Sigmoid colon (tissue), 7 donors: ENCODE data around the gene NLGN4Y. TPM values are rescaled to one million over a fixed set of nuclear protein-coding genes. Genes with fewer than 3 reads are reported as not detected.

ENCODE experiments used
- DNase-seq: peaks from one replicate; pipeline ENCODE4 v3.0.0-alpha.2; 2019
- H3K27ac ChIP-seq, 4 donors: fragments of 200-600 bp; sonication (generic); one replicate each; pipeline ENCODE4 v1.5.1; 2016 to 2019; ENCODE audit warnings: mild to moderate bottlenecking in 1 of 4
- H3K27me3 ChIP-seq, 3 donors: fragments of 200-600 bp; sonication (generic); one replicate each; pipeline ENCODE4 v1.5.1; 2019; ENCODE audit warnings: mild to moderate bottlenecking in 1 of 3
- H3K36me3 ChIP-seq, 4 donors: fragments of 200-600 bp; sonication (generic); one replicate each; pipeline ENCODE4 v1.5.1; 2016 to 2019
- H3K4me1 ChIP-seq, 4 donors: fragments of 200-600 bp; sonication (generic); one replicate each; pipeline ENCODE4 v1.5.1; 2017 to 2019
- H3K4me3 ChIP-seq, 4 donors: fragments of 200-600 bp; sonication (generic); one replicate each; pipeline ENCODE4 v1.5.1; 2017 to 2019; ENCODE audit warnings: mild to moderate bottlenecking in 2 of 4, moderate library complexity in 1 of 4
- H3K9me3 ChIP-seq, 4 donors: fragments of 200-600 bp in 3 of 4; sonication (generic) in 3 of 4; one replicate each; pipeline versions ENCODE4 v1.5.1 to v1.6.1; 2013 to 2019
- CTCF ChIP-seq, 4 experiments: fragments of 450-650 bp in 3 of 4; fragments of 200-600 bp in 1 of 4; IDR thresholded peaks; one replicate each; pipeline ENCODE4 v1.5.1; 2016 to 2019; ENCODE audit warnings: antibody characterized with exemption in 4 of 4, mild to moderate bottlenecking in 3 of 4, moderate library complexity in 2 of 4
- EP300 ChIP-seq, 4 donors: sonication (generic); formaldehyde crosslinking; IDR thresholded peaks; one replicate each; pipeline ENCODE4 v1.6.1; 2017; ENCODE audit warnings: antibody characterized with exemption in 4 of 4
- POLR2A ChIP-seq, 2 donors: fragments of 450-650 bp; IDR thresholded peaks; one replicate each; pipeline ENCODE4 v1.6.1; 2016; ENCODE audit warnings: antibody characterized with exemption in 2 of 2, mild to moderate bottlenecking in 2 of 2, moderate library complexity in 2 of 2
- POLR2AphosphoS5 ChIP-seq, 4 donors: sonication (generic); formaldehyde crosslinking; IDR thresholded peaks; one replicate each; pipeline ENCODE4 v1.6.1; 2017; ENCODE audit warnings: antibody characterized with exemption in 4 of 4
- WGBS, 2 donors: extraction: QIAGEN DNeasy Blood & Tissue Kit; methylation state at CpG; one replicate each; pipeline ENCODE4 v1.1.7; 2013; 5-methylcytosine and 5-hydroxymethylcytosine counted together
- intact Hi-C: fragments of 100-400 bp; cut with DNase I; formaldehyde crosslinking; loops from one replicate; pipeline ENCODE4 v1.15.1; 2023
- polyA plus RNA-seq, 3 donors: library from polyadenylated mRNA; stranded (reverse); fragments of 200-250 nt; gene quantifications; one replicate each; pipeline ENCODE4 v1.2.3, GENCODE V29; 2013
- total RNA-seq, 4 donors: library from RNA; depleted of rRNA; stranded (reverse); fragments of >200 nt; gene quantifications; one replicate each; pipeline ENCODE4 v1.1.0, GENCODE V29; 2016
- donor health status: healthy with polysubstance abuse.
- donor health status: Bipolar disorder and iron deficiency.
- donor health status: healthy.

Gene NLGN4Y
- total and polyA plus RNA-seq, 7 donors, result under 0.01 to 46.8 (median 11.0) TPM; not detected in 3

GRCh38 chrY:14528361-14528760 is 4.0 kb downstream of the NLGN4Y start:
- WGBS, 2 donors, result 82% methylated on average over 7 of the region's 7 CpGs
- TF ChIP-seq CTCF (IDR thresholded peaks at IDR 0.05) (no peak), EP300 (IDR thresholded peaks at IDR 0.05) (no peak), POLR2A (IDR thresholded peaks at IDR 0.05) (no peak), POLR2AphosphoS5 (IDR thresholded peaks at IDR 0.05) (no peak)
- intact Hi-C loops, result no loop called here

DNA sequence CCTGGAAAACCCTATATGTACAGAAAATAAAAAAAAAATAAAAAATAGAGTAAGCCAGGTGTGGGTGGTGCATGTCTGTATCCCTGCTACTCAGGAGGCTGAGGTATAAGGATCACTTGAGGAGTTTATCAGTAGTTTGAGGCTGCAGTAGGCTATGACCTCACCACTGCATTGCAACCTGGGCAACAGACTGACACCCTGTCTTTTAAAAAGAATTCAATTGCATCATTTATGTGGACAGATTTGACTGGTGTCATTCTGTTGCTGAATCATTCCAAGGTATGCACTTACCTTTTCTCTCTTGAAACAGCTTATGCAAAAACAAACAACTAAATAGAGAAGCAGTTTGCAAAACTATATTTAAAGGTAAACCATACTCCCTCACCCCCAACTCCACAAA is 12.4 kb downstream of the NLGN4Y start:
- no peak overlapping the region for H3K27ac ChIP-seq
- H3K4me3 ChIP-seq, result no peak overlapping the region
- no peaks in the 10 kb centered on the region for H3K36me3 ChIP-seq
- H3K4me1 ChIP-seq, result no peaks in the 10 kb centered on the region
- TF ChIP-seq CTCF (IDR thresholded peaks at IDR 0.05) (no peak), POLR2A (IDR thresholded peaks at IDR 0.05) (no peak), EP300 (IDR thresholded peaks at IDR 0.05) (no peak), POLR2AphosphoS5 (IDR thresholded peaks at IDR 0.05) (no peak)
- no peaks in the 10 kb centered on the region for H3K27me3 ChIP-seq
- no peaks in the 10 kb centered on the region for H3K9me3 ChIP-seq
- no peak for DNase-seq
- intact Hi-C loops, result no loop called here

More at GRCh38 chrY:14528361-14528760, 4.0 kb downstream of the NLGN4Y start:
- Histone ChIP-seq H3K36me3 (no peaks in the 10 kb centered on the region), H3K27me3 (no peaks in the 10 kb centered on the region), H3K27ac (no peak overlapping the region), H3K4me1 (peaks cover 0 to 12% (median 0%) of the 10 kb centered on the region in 4 donors), H3K4me3 (no peak overlapping the region), H3K9me3 (no peaks in the 10 kb centered on the region)
- no peak for DNase-seq

DNA sequence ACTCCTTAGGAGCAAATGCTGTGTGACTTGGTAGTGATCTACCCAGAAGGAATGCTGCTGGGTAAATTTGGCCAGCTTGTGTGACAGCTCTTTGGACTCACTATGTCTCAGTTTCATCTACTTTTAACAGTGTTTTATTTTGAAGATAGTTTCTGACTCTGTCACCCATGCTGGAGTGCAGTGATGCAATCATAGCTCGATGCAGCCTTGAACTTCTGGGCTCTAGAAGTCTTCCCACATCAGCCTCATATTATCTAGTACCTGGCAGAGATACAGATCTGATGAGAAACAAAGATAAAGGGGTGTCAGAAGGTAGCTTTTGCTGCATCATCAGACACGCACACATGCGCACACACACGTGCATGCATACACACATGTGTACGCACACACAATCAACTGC is 19.2 kb downstream of the NLGN4Y start:
- H3K27me3 ChIP-seq, result no peaks in the 10 kb centered on the region
- no peaks in the 10 kb centered on the region for H3K4me1 ChIP-seq
- no peak for TF ChIP-seq POLR2A (IDR thresholded peaks at IDR 0.05)
- H3K9me3 ChIP-seq, result no peaks in the 10 kb centered on the region
- H3K36me3 ChIP-seq, result no peaks in the 10 kb centered on the region
- no peak for DNase-seq
- intact Hi-C loops, result no loop called here
- no peak overlapping the region for H3K4me3 ChIP-seq
- no peak overlapping the region for H3K27ac ChIP-seq
- WGBS, 2 donors, result 95% methylated on average over 5 of the region's 5 CpGs

- Histone ChIP-seq H3K36me3 (no peaks in the 10 kb centered on the region), H3K4me1 (peaks cover 0 to 5% (median 0%) of the 10 kb centered on the region in 4 donors), H3K4me3 (no peak overlapping the region), H3K27me3 (no peaks in the 10 kb centered on the region), H3K27ac (no peak overlapping the region), H3K9me3 (no peaks in the 10 kb centered on the region)
- TF ChIP-seq POLR2AphosphoS5 (IDR thresholded peaks at IDR 0.05), result no peak
- no peak for TF ChIP-seq POLR2A (IDR thresholded peaks at IDR 0.05)
- no peak for TF ChIP-seq EP300 (IDR thresholded peaks at IDR 0.05)
- TF ChIP-seq CTCF (IDR thresholded peaks at IDR 0.05), result no peak
- 77 to 89% methylated on average over 3 of the region's 3 CpGs for WGBS, 2 donors
- no peak for DNase-seq
- intact Hi-C loops, result no loop called here
These were observed 57.0 kb downstream of the NLGN4Y start for GRCh38 chrY:14581294-14581693.

- Histone ChIP-seq H3K27ac (no peak overlapping the region), H3K9me3 (no peaks in the 10 kb centered on the region), H3K4me3 (no peak overlapping the region), H3K36me3 (no peaks in the 10 kb centered on the region), H3K4me1 (peaks cover 0 to 8% (median 0%) of the 10 kb centered on the region in 4 donors), H3K27me3 (no peaks in the 10 kb centered on the region)
- WGBS, 2 donors, result 67 to 73% methylated on average over 4 of the region's 4 CpGs
- TF ChIP-seq EP300 (IDR thresholded peaks at IDR 0.05) (no peak), CTCF (IDR thresholded peaks at IDR 0.05) (no peak), POLR2AphosphoS5 (IDR thresholded peaks at IDR 0.05) (no peak), POLR2A (IDR thresholded peaks at IDR 0.05) (no peak)
- intact Hi-C loops, result no loop called here
- no peak for DNase-seq
These were observed 62.4 kb downstream of the NLGN4Y start for GRCh38 chrY:14586725-14587124.
